Measurements from ENCODE around the gene ZNF296. TPM values are rescaled to one million over a fixed set of nuclear protein-coding genes. Genes with fewer than 3 reads are reported as not detected.

The ZNF296 gene
- total and polyA plus RNA-seq, 11 donors, result 0.16 to 1.2 (median 0.36) TPM; not detected in 2

DNA sequence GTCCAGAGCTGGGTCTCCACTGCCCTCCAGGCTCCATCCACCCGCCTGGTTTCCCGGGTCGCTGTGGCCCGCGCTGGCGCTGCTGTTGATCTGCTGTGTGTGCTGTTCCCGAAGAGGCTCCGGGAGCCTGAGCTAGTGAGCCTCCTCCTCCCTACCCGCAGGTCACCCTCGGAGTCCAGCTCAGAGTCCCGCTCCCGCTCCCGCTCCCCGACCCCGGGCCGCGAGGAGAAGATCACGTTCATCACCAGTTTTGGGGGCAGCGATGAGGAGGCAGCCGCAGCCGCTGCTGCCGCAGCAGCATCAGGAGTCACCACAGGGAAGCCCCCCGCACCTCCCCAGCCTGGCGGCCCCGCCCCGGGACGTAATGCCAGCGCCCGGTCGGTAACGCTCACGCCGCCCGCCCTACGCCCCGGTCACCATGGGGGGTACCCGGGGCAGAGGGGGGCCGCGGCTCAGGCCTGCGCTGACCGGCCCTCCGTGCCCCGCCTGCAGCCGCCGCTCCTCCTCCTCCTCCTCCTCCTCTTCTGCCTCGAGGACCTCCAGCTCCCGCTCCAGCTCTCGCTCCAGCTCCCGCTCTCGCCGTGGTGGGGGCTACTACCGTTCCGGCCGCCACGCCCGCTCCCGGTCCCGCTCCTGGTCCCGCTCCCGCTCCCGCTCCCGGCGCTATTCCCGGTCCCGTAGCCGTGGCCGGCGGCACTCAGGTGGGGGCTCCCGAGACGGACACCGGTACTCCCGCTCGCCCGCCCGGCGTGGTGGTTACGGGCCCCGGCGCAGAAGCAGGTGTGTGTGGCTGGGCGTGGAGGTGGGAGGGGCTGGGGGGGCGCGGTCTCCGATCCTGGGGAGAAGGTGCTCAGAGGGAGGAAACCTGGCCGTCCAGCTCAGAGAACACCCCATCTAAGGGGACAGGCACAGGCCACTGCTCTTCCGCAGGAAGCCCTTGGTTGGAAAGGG is 12.2 kb downstream of the ZNF296 start:
- no peaks in the 10 kb centered on the region for H3K9me3 ChIP-seq
- H3K4me3 ChIP-seq, result no peak overlapping the region
- intact Hi-C loops (cut with DNase I), result no loop called here
- WGBS, 4 donors, result 96 to 98% (median 96%) methylated on average over 84 to 85 of the region's 85 CpGs
- no peak for ATAC-seq
- H3K4me1 ChIP-seq, result no peaks in the 10 kb centered on the region
- H3K36me3 ChIP-seq, result peaks cover 6 to 100% (median 98%) of the 10 kb centered on the region in 9 donors
- no peak for TF ChIP-seq POLR2A (IDR thresholded peaks at IDR 0.05)
- TF ChIP-seq, protein P1, sequence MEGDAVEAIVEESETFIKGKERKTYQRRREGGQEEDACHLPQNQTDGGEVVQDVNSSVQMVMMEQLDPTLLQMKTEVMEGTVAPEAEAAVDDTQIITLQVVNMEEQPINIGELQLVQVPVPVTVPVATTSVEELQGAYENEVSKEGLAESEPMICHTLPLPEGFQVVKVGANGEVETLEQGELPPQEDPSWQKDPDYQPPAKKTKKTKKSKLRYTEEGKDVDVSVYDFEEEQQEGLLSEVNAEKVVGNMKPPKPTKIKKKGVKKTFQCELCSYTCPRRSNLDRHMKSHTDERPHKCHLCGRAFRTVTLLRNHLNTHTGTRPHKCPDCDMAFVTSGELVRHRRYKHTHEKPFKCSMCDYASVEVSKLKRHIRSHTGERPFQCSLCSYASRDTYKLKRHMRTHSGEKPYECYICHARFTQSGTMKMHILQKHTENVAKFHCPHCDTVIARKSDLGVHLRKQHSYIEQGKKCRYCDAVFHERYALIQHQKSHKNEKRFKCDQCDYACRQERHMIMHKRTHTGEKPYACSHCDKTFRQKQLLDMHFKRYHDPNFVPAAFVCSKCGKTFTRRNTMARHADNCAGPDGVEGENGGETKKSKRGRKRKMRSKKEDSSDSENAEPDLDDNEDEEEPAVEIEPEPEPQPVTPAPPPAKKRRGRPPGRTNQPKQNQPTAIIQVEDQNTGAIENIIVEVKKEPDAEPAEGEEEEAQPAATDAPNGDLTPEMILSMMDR (IDR thresholded peaks at IDR 0.05), result no peak
- H3K27me3 ChIP-seq, result no peaks in the 10 kb centered on the region
- no peak overlapping the region for H3K27ac ChIP-seq
- peak in 1 of 5 donors; percentile 50 for DNase-seq

DNA sequence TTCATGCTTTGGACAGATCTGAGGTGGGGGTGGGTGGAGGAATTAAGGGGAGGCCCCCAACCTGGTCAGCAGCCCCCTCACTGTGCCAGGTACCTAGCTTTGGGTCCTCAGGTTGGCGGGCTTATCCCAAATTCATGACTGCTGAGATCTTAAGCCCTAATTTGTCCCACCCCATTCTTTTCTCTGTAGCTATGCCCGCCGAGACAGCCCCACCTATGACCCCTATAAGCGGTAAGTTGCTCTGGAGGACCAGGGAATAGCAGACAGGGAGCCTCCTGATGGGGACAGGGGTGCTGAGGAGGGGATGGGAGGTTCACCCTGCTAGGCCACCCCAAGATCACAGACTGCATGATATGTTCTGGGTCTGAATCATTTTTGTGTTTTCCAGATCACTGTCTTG is 14.3 kb downstream of the ZNF296 start:
- DNase-seq (no peak), ATAC-seq (no peak)
- Histone ChIP-seq H3K36me3 (peaks cover 6 to 100% (median 100%) of the 10 kb centered on the region in 9 donors), H3K4me3 (no peak overlapping the region), H3K27ac (no peak overlapping the region), H3K9me3 (no peaks in the 10 kb centered on the region), H3K27me3 (no peaks in the 10 kb centered on the region), H3K4me1 (no peaks in the 10 kb centered on the region)
- intact Hi-C loops (cut with DNase I), result no loop called here
- TF ChIP-seq, protein P1 (IDR thresholded peaks at IDR 0.05), result no peak
- no peak for TF ChIP-seq POLR2A (IDR thresholded peaks at IDR 0.05)
- WGBS, 4 donors, result 88 to 95% (median 91%) methylated on average over 4 of the region's 4 CpGs

- TF ChIP-seq, protein P1 (IDR thresholded peaks at IDR 0.05), result peak; percentile 69 to 91 (median 83)
- TF ChIP-seq POLR2A (IDR thresholded peaks at IDR 0.05), result no peak
- peak; percentile 60 to 81 (median 67) for DNase-seq
- no peak overlapping the region for H3K4me3 ChIP-seq
- peaks cover 9 to 100% (median 99%) of the 10 kb centered on the region in 9 donors for H3K36me3 ChIP-seq
- H3K4me1 ChIP-seq, result no peaks in the 10 kb centered on the region
- intact Hi-C loops (cut with DNase I), result loop anchor here in 5 of 10 donors (5.0 to 10.0 kb wide), 3 partner anchors 155 to 165 kb away; partner anchors contain the start of genes APOE (in 3 of the 5) and TOMM40 (in 1 of the 5)
- 60 to 76% (median 63%) methylated on average over 14 to 16 of the region's 16 CpGs for WGBS, 4 donors
- no peaks in the 10 kb centered on the region for H3K9me3 ChIP-seq
- H3K27me3 ChIP-seq, result no peaks in the 10 kb centered on the region
- H3K27ac ChIP-seq, result no peak overlapping the region
- peak; percentile 45 to 78 (median 69) for ATAC-seq
These were observed 16.9 kb downstream of the ZNF296 start for GRCh38 chr19:45059258-45059965.
